Activated naive CD4-positive, alpha-beta T cell treated with anti-CD3 and anti-CD28 coated beads for 36 hours (primary cell): ENCODE data around the gene FGF23. TPM values are rescaled to one million over a fixed set of nuclear protein-coding genes. Genes with fewer than 3 reads are reported as not detected.
"Not testable (repeated sequence)": the region's sequence is repeated elsewhere in the genome, so short reads cannot be mapped to it uniquely, and the experiment has no call there.

ENCODE experiments used
- CTCF ChIA-PET: fragments of 350-600 bp; sonication (Branson Sonifier 250); formaldehyde crosslinking; loops from one replicate; lab custom pipeline; 2021; ENCODE audit warnings: antibody characterized with exemption; lab: Charles Lee
- DNase-seq: peaks from one replicate; pipeline ENCODE4 v3.0.0-alpha.2; 2020
- H3K27ac Mint-ChIP-seq: one replicate; pipeline ENCODE4 v1.8.0; 2021; ENCODE audit warnings: mild to moderate bottlenecking, mixed read lengths
- H3K27me3 Mint-ChIP-seq: one replicate; pipeline ENCODE4 v1.8.0; 2021; ENCODE audit warnings: low read depth, mixed read lengths
- H3K36me3 Mint-ChIP-seq: one replicate; pipeline ENCODE4 v1.8.0; 2021; ENCODE audit warnings: low read depth, mixed read lengths
- H3K4me1 Mint-ChIP-seq: one replicate; pipeline ENCODE4 v1.8.0; 2021; ENCODE audit warnings: low read depth, mixed read lengths
- H3K4me3 Mint-ChIP-seq: one replicate; pipeline ENCODE4 v1.8.0; 2021; ENCODE audit warnings: mild to moderate bottlenecking, moderate library complexity, mixed read lengths
- H3K9me3 Mint-ChIP-seq: one replicate; pipeline ENCODE4 v1.8.0; 2021; ENCODE audit warnings: mixed read lengths
- intact Hi-C: fragments of 100-400 bp; cut with micrococcal nuclease; formaldehyde crosslinking; loops from one replicate; pipeline ENCODE4 v1.15.1; 2023
- total RNA-seq, 2 experiments: library from RNA; stranded (reverse); gene quantifications; one replicate each; pipeline ENCODE4 v1.2.3, GENCODE V29; 2021

Gene FGF23
- total RNA-seq, 2 experiments from 2014 or later = not detected

DNA sequence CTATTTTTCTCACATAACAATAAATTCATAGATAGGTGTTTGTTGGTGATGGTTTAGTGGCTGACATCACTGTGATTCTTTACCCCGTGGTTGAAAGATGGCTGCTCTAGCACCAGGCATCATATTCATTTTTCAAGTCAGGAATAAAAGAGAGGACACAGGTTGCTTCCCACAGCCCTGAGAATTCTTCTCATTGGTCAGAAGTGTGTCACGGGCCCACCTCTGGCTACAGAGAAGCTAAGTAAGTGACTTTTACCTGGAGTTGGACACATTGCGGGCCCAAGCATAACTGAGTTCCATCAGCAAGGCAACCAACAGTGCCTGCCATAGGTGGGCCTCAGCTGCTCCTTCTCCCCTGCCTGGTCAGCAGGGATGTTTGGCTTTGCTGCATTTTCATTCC, 27.6 kb upstream of the FGF23 start:
- H3K4me3 Mint-ChIP-seq = no peak overlapping the region
- no peaks in the 10 kb centered on the region for H3K4me1 Mint-ChIP-seq
- DNase-seq = no peak
- H3K36me3 Mint-ChIP-seq = no peaks in the 10 kb centered on the region
- H3K9me3 Mint-ChIP-seq = no peaks in the 10 kb centered on the region
- intact Hi-C loops = no loop called here
- H3K27me3 Mint-ChIP-seq = no peaks in the 10 kb centered on the region
- no peak overlapping the region for H3K27ac Mint-ChIP-seq
- CTCF ChIA-PET = no interaction called here

- H3K4me1 Mint-ChIP-seq, H3K27ac Mint-ChIP-seq, H3K4me3 Mint-ChIP-seq, DNase-seq, intact Hi-C loops, H3K27me3 Mint-ChIP-seq, H3K9me3 Mint-ChIP-seq, H3K36me3 Mint-ChIP-seq: not testable (repeated sequence)
- CTCF ChIA-PET = interaction anchor here (0.9 to 1.9 kb wide), 4 partner anchors 15 to 51 kb away, joined by 3 to 8 read pairs (median 4); no protein-coding TSS in a partner anchor
Observed at GRCh38 chr12:4404877-4405637, 25.5 kb upstream of the FGF23 start.

DNA sequence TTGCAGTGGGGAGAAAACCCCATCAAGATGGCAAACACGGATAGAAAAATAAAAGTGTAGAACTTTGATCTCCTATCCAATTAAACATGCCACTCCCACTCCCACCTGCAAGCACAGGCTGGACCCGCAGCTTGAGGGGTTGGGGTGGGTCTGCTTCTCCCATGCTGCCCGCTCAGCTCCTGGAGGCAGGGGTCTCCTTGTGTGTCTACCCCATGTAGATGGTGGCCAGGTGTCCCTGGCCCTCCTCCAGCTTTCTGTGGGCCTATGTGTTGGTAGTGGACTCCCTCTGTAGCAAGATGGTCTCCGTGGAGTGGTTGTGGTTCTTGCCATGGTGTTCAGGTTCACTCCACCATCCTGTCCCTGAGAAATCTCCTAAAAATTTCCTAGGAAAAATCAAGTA, 23.5 kb upstream of the FGF23 start:
- CTCF ChIA-PET = interaction anchor here (0.8 kb wide), 1 partner anchor 18 kb away, joined by 4 read pairs; no protein-coding TSS in a partner anchor
- no peaks in the 10 kb centered on the region for H3K9me3 Mint-ChIP-seq

GRCh38 chr12:4401117-4401516, 21.6 kb upstream of the FGF23 start:
- Mint-ChIP-seq H3K9me3 (no peaks in the 10 kb centered on the region), H3K27ac (no peak overlapping the region), H3K36me3 (no peaks in the 10 kb centered on the region), H3K4me3 (no peak overlapping the region), H3K4me1 (no peaks in the 10 kb centered on the region), H3K27me3 (peaks cover 5% of the 10 kb centered on the region)
- no peak for DNase-seq
- CTCF ChIA-PET = interaction anchor here (0.6 to 0.7 kb wide), 2 partner anchors 21 to 225 kb away, joined by 3 to 4 read pairs; no protein-coding TSS in a partner anchor
- intact Hi-C loops = no loop called here

More for the DNA sequence above, 23.5 kb upstream of the FGF23 start:
- no peak overlapping the region for H3K4me3 Mint-ChIP-seq
- H3K4me1 Mint-ChIP-seq = no peaks in the 10 kb centered on the region
- H3K27me3 Mint-ChIP-seq = peaks cover 5% of the 10 kb centered on the region
- intact Hi-C loops = no loop called here
- H3K36me3 Mint-ChIP-seq = no peaks in the 10 kb centered on the region
- no peak overlapping the region for H3K27ac Mint-ChIP-seq
- no peak for DNase-seq

GRCh38 chr12:4395818-4396217, 16.3 kb upstream of the FGF23 start:
- H3K27me3 Mint-ChIP-seq = peaks cover 14% of the 10 kb centered on the region
- no peaks in the 10 kb centered on the region for H3K9me3 Mint-ChIP-seq
- DNase-seq = no peak
- H3K4me1 Mint-ChIP-seq = no peaks in the 10 kb centered on the region
- CTCF ChIA-PET = interaction anchor here (0.6 kb wide), 1 partner anchor 88 kb away, joined by 3 read pairs; no protein-coding TSS in a partner anchor
- intact Hi-C loops = no loop called here
- H3K27ac Mint-ChIP-seq = no peak overlapping the region
- H3K36me3 Mint-ChIP-seq = no peaks in the 10 kb centered on the region
- no peak overlapping the region for H3K4me3 Mint-ChIP-seq

DNA sequence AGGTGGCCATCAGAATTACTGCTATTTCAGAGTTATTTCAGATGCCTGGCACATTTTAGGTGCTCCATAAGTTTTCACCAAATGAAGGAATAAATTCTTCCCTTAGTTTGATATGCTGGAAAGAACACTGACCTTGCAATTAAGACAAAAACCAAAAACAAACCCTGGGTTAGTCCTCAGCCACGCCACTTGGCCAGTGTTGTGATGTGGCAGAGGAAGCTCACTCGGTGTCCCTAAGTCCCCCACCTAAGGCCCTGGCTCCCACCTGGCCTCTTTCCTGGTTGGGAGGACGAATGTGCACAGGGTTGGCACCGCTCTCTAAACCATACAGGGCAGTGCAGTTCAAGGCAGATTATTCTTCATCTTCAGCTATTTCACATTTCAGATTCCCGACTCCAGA, 13.7 kb upstream of the FGF23 start:
- peaks cover 12% of the 10 kb centered on the region for H3K27me3 Mint-ChIP-seq
- intact Hi-C loops = no loop called here
- H3K9me3 Mint-ChIP-seq = no peaks in the 10 kb centered on the region
- no peak overlapping the region for H3K4me3 Mint-ChIP-seq
- DNase-seq = no peak
- no peaks in the 10 kb centered on the region for H3K36me3 Mint-ChIP-seq
- CTCF ChIA-PET = interaction anchor here (0.7 kb wide), 1 partner anchor 174 kb away, joined by 4 read pairs; no protein-coding TSS in a partner anchor
- H3K27ac Mint-ChIP-seq = no peak overlapping the region
- H3K4me1 Mint-ChIP-seq = no peaks in the 10 kb centered on the region

DNA sequence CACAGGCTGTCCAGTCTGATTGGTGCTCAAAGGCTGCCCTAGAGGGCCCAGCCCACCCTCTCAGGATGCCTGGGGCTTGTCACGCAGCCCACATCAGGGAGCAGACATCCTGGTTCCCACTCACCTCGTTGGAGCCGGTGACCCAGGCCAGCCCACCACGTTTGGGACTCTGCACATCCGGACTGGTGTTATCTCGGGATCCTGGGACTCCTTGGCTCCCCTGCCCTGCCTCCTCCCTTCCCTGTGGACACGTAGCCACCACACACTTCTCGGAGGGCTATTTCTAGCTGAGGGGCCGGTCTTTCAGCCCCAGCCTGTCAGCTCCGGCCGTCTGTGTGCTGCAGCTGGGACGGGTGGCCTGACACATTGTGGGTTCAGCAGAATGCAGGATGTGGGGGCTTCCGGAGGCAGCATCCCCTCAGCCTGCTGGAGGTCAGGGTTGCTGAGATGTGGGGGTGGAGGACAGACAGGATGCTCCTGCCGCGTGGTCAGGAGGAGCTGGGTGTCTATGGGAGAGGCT, 12.8 kb upstream of the FGF23 start:
- H3K4me1 Mint-ChIP-seq = no peaks in the 10 kb centered on the region
- no peak for DNase-seq
- no peaks in the 10 kb centered on the region for H3K36me3 Mint-ChIP-seq
- no peak overlapping the region for H3K27ac Mint-ChIP-seq
- intact Hi-C loops = no loop called here
- no peaks in the 10 kb centered on the region for H3K9me3 Mint-ChIP-seq
- no peak overlapping the region for H3K4me3 Mint-ChIP-seq
- CTCF ChIA-PET = no interaction called here
- H3K27me3 Mint-ChIP-seq = peaks cover 12% of the 10 kb centered on the region

- H3K9me3 Mint-ChIP-seq = no peaks in the 10 kb centered on the region
- DNase-seq = no peak
- CTCF ChIA-PET = no interaction called here
- no peak overlapping the region for H3K27ac Mint-ChIP-seq
- no peaks in the 10 kb centered on the region for H3K27me3 Mint-ChIP-seq
- no peak overlapping the region for H3K4me3 Mint-ChIP-seq
- intact Hi-C loops = no loop called here
- H3K36me3 Mint-ChIP-seq = no peaks in the 10 kb centered on the region
- no peaks in the 10 kb centered on the region for H3K4me1 Mint-ChIP-seq
Observed at GRCh38 chr12:4388662-4389061, 9.2 kb upstream of the FGF23 start.

- Mint-ChIP-seq H3K9me3 (no peaks in the 10 kb centered on the region), H3K4me3 (no peak overlapping the region), H3K27ac (no peak overlapping the region), H3K4me1 (no peaks in the 10 kb centered on the region), H3K27me3 (no peaks in the 10 kb centered on the region), H3K36me3 (no peaks in the 10 kb centered on the region)
- intact Hi-C loops = no loop called here
- CTCF ChIA-PET = no interaction called here
- no peak for DNase-seq
Observed at GRCh38 chr12:4388032-4388431, 8.5 kb upstream of the FGF23 start.

DNA sequence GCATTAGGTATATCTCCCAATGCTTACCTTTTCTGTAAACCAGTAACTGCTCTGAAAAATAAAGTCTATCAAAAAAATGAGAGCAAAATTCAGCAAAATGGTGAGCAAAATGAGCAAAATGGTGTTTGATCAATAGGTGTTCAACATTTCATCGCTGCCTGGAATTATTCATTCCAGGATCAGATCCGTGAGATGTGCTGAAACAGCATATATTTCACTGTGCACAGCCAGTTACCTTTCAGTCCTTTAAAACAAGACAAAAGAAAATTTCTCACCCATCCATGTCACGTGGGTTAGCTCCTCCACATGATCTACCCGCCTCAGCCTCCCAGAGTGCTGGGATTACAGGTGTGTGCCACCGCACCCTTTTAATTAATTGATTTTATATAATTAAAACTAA, 8.1 kb upstream of the FGF23 start:
- H3K27me3 Mint-ChIP-seq = no peaks in the 10 kb centered on the region
- no peak overlapping the region for H3K4me3 Mint-ChIP-seq
- CTCF ChIA-PET = no interaction called here
- intact Hi-C loops = no loop called here
- H3K27ac Mint-ChIP-seq = no peak overlapping the region
- H3K9me3 Mint-ChIP-seq = no peaks in the 10 kb centered on the region
- no peaks in the 10 kb centered on the region for H3K36me3 Mint-ChIP-seq
- no peak for DNase-seq
- no peaks in the 10 kb centered on the region for H3K4me1 Mint-ChIP-seq

DNA sequence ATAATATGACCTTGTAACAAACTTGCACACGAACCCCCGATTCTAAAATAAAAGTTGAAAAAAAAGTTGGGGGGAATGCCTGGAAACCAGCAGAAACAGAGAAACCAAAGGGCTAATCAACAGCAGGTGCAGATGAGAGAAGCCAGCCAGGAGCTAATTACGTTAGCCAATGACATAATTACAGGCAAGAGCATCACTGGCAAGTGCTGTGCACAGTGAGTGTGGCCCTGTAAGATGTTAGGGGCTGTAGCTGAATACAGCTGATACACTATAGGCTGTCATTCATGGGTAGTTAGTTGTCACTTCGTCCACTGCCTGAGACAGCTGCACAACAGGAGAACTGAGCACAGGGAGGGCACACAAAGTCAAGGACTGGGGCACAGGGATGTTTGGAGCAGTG, 7.3 kb upstream of the FGF23 start:
- Mint-ChIP-seq H3K36me3 (no peaks in the 10 kb centered on the region), H3K27me3 (no peaks in the 10 kb centered on the region), H3K4me3 (no peak overlapping the region), H3K9me3 (no peaks in the 10 kb centered on the region), H3K27ac (no peak overlapping the region), H3K4me1 (no peaks in the 10 kb centered on the region)
- CTCF ChIA-PET = no interaction called here
- no peak for DNase-seq
- intact Hi-C loops = no loop called here

- peak; percentile 39 for DNase-seq
- no peak overlapping the region for H3K4me3 Mint-ChIP-seq
- H3K27me3 Mint-ChIP-seq = peaks cover 7% of the 10 kb centered on the region
- H3K4me1 Mint-ChIP-seq = no peaks in the 10 kb centered on the region
- H3K36me3 Mint-ChIP-seq = no peaks in the 10 kb centered on the region
- intact Hi-C loops = no loop called here
- CTCF ChIA-PET = interaction anchor here (1.0 kb wide), 1 partner anchor 37 kb away, joined by 5 read pairs; no protein-coding TSS in a partner anchor
- no peaks in the 10 kb centered on the region for H3K9me3 Mint-ChIP-seq
- no peak overlapping the region for H3K27ac Mint-ChIP-seq
Observed at GRCh38 chr12:4383304-4383865, 3.9 kb upstream of the FGF23 start.
